Osteoblast (primary cell): ENCODE data around the gene FTO. TPM values are rescaled to one million over a fixed set of nuclear protein-coding genes. Genes with fewer than 3 reads are reported as not detected.

ENCODE experiments used
- DNase-seq: peaks from one replicate; pipeline ENCODE4 v3.0.0; 2011; ENCODE audit warnings: low spot score, mixed read lengths; ENCODE audit not compliant: insufficient read length; ENCODE audit errors: missing footprints
- H2AFZ ChIP-seq: 2 replicates; pipeline ENCODE4 v1.6.0; 2011; ENCODE audit warnings: mild to moderate bottlenecking, low read length
- H3K27ac ChIP-seq: 2 replicates; pipeline ENCODE4 v1.5.1; 2011; ENCODE audit warnings: mild to moderate bottlenecking, low read depth, low read length, moderate library complexity
- H3K27me3 ChIP-seq: 2 replicates; pipeline ENCODE4 v1.6.0; 2012; ENCODE audit warnings: mild to moderate bottlenecking, control low read depth, inconsistent platforms, low read length, moderate library complexity; ENCODE audit not compliant: insufficient read depth
- H3K36me3 ChIP-seq: 2 replicates; pipeline ENCODE4 v1.5.1; 2011; ENCODE audit warnings: mild to moderate bottlenecking, low read length, control low read depth, moderate library complexity; ENCODE audit not compliant: insufficient read depth
- H3K4me1 ChIP-seq: 2 replicates; pipeline ENCODE4 v1.5.1; 2011; ENCODE audit warnings: mild to moderate bottlenecking, low read length, control low read depth, moderate library complexity; ENCODE audit not compliant: insufficient read depth
- H3K4me2 ChIP-seq: 2 replicates; pipeline ENCODE4 v1.6.0; 2011; ENCODE audit warnings: mild to moderate bottlenecking, low read length; ENCODE audit not compliant: insufficient read depth
- H3K4me3 ChIP-seq: fragments of 200-600 bp; sonication (generic); 3 replicates; pipeline ENCODE4 v1.5.1; 2012; ENCODE audit warnings: mild to moderate bottlenecking, low read length, inconsistent platforms; ENCODE audit not compliant: insufficient read depth
- H3K79me2 ChIP-seq: 2 replicates; pipeline ENCODE4 v1.6.0; 2012; ENCODE audit warnings: mild to moderate bottlenecking, low read length, control low read depth, inconsistent platforms; ENCODE audit not compliant: insufficient read depth
- H3K9me3 ChIP-seq: 2 replicates; pipeline ENCODE4 v1.5.1; 2011; ENCODE audit warnings: low read depth, low read length, control low read depth
- H4K20me1 ChIP-seq: 2 replicates; pipeline ENCODE4 v1.6.0; 2012; ENCODE audit warnings: mild to moderate bottlenecking, low read length, control low read depth; ENCODE audit not compliant: insufficient read depth
- total RNA-seq: library from RNA; depleted of rRNA; stranded (reverse); fragments of >200 nt; gene quantifications from 2 replicates; pipeline ENCODE4 v1.2.3, GENCODE V29; 2012
- TF ChIP-seq, protein P1 (sequence below): IDR thresholded peaks from 2 replicates; pipeline ENCODE4 v1.5.1; 2011; ENCODE audit warnings: mild to moderate bottlenecking, low read depth, low read length, moderate library complexity; ENCODE audit errors: extremely low read depth

The FTO gene
- total RNA-seq, 1 donor, result 152 TPM

DNA sequence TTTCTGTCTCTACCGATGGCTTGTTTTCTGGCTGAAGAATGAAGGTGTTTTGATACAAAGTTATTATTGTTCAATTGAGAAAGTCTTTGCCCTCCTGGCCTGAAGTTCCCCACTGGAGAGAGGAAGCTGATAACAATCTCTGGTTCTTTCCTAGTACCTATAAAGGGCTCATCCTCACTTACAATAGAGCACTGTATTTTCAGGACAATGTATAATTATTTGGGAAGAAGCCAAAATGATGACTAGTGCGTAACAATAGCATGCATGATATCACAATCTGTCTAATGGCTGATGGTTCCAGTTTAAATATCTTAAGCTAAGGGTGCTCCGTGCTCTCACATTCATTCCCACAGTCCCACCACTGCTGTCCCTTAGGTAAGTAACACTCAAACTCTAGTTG, 351.9 kb downstream of the FTO start:
- Histone ChIP-seq H3K4me2 (no peak overlapping the region), H2AFZ (no peak overlapping the region), H3K9me3 (no peaks in the 10 kb centered on the region), H3K36me3 (no peaks in the 10 kb centered on the region), H3K79me2 (no peaks in the 10 kb centered on the region), H3K4me3 (no peak overlapping the region), H4K20me1 (peaks cover 3% of the 10 kb centered on the region), H3K4me1 (no peaks in the 10 kb centered on the region), H3K27ac (no peak overlapping the region), H3K27me3 (no peaks in the 10 kb centered on the region)
- TF ChIP-seq, protein P1, sequence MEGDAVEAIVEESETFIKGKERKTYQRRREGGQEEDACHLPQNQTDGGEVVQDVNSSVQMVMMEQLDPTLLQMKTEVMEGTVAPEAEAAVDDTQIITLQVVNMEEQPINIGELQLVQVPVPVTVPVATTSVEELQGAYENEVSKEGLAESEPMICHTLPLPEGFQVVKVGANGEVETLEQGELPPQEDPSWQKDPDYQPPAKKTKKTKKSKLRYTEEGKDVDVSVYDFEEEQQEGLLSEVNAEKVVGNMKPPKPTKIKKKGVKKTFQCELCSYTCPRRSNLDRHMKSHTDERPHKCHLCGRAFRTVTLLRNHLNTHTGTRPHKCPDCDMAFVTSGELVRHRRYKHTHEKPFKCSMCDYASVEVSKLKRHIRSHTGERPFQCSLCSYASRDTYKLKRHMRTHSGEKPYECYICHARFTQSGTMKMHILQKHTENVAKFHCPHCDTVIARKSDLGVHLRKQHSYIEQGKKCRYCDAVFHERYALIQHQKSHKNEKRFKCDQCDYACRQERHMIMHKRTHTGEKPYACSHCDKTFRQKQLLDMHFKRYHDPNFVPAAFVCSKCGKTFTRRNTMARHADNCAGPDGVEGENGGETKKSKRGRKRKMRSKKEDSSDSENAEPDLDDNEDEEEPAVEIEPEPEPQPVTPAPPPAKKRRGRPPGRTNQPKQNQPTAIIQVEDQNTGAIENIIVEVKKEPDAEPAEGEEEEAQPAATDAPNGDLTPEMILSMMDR, result no peak
- no peak for DNase-seq

DNA sequence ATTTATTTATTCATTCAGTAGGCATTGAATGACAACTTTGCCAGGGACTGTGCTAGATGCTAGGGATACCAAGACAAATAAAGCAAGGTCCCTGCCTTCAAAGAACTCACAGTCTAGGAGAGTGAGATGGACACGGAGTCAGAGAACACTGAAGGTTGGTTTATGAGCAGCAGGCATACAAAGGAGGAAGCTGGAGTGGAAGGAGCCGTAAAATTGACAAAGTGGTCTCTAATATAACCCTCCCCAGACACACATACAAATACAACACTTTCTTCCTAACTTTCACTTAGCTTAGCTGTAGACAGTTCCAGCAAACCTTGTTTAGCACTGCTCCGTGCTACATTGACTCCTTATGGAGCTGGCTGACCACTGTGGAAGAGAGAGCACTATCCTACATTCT, 353.0 kb downstream of the FTO start:
- DNase-seq, result no peak
- no peaks in the 10 kb centered on the region for H3K79me2 ChIP-seq
- H4K20me1 ChIP-seq, result no peaks in the 10 kb centered on the region
- H3K4me1 ChIP-seq, result no peaks in the 10 kb centered on the region
- H3K4me2 ChIP-seq, result no peak overlapping the region
- no peaks in the 10 kb centered on the region for H3K27me3 ChIP-seq
- H3K27ac ChIP-seq, result no peak overlapping the region
- TF ChIP-seq, protein P1, result no peak
- no peak overlapping the region for H2AFZ ChIP-seq
- no peaks in the 10 kb centered on the region for H3K36me3 ChIP-seq
- no peaks in the 10 kb centered on the region for H3K9me3 ChIP-seq
- H3K4me3 ChIP-seq, result no peak overlapping the region

DNA sequence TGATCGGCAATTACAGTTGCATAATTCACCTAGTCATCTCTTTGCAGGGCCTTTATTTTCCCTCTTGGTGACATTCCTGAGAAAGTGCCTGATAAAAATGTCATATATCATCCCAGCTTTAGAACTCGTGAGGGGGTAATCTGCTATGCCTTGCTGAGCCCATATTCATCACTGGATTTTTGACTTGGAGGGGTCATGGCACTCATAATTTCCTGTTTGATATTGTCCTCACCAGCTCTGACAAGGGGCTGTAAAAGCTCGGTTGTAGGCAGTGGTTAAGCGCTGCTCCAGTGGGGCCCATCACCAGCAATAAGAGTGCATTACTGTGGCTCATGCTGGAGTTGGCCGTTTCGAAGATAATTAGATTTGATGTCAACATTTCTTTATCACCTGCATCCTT, 355.4 kb downstream of the FTO start:
- H2AFZ ChIP-seq, result no peak overlapping the region
- H4K20me1 ChIP-seq, result no peaks in the 10 kb centered on the region
- TF ChIP-seq, protein P1, result no peak
- no peaks in the 10 kb centered on the region for H3K27me3 ChIP-seq
- H3K4me1 ChIP-seq, result no peaks in the 10 kb centered on the region
- DNase-seq, result no peak
- H3K9me3 ChIP-seq, result no peaks in the 10 kb centered on the region
- no peaks in the 10 kb centered on the region for H3K79me2 ChIP-seq
- H3K36me3 ChIP-seq, result no peaks in the 10 kb centered on the region
- H3K27ac ChIP-seq, result no peak overlapping the region
- H3K4me3 ChIP-seq, result no peak overlapping the region
- no peak overlapping the region for H3K4me2 ChIP-seq

DNA sequence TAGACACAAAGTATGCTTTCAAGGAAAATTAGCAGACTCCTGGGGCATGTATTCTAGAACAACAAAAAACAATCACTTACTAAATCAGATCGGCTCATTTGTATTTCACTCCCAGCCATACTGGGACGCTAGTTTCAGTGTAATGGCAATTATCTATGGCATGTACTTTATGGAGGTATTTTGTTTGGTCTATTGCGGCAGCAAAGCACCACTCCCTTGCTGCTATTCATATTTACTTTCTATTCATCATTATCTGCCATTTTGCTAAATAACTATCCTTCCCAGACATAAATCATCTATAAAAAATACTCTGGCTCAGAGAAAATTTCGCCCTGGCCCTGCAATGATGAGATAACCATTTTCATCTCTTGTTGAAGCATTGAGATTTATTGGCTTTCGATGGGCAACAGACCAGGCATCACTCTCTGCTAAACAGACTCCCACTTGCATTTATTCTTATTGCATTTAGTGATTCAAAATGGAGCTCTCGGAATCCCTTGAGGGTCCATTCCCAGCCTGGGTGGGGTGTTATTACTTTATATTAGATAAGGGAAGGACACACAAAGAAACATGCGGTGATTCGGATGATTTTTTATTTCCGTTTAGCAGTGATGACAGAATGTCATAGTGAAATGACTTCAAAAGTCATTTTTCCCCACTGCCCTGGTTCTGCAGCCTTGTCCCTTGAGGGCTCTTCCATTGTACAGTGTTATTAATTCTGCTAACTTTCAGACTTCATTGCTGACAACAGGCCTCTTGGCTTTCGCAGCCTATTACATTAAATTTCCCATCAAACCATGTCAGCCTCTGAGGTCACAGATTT, 356.9 kb downstream of the FTO start:
- H3K79me2 ChIP-seq, result no peaks in the 10 kb centered on the region
- H3K9me3 ChIP-seq, result no peaks in the 10 kb centered on the region
- no peak for DNase-seq
- no peak overlapping the region for H3K27ac ChIP-seq
- TF ChIP-seq, protein P1, result no peak
- no peaks in the 10 kb centered on the region for H3K36me3 ChIP-seq
- H2AFZ ChIP-seq, result no peak overlapping the region
- H3K4me3 ChIP-seq, result no peak overlapping the region
- no peaks in the 10 kb centered on the region for H3K4me1 ChIP-seq
- H3K4me2 ChIP-seq, result no peak overlapping the region
- H4K20me1 ChIP-seq, result no peaks in the 10 kb centered on the region
- H3K27me3 ChIP-seq, result no peaks in the 10 kb centered on the region
